GM12878 (cell line): ENCODE data around the gene IL31. TPM values are rescaled to one million over a fixed set of nuclear protein-coding genes. Genes with fewer than 3 reads are reported as not detected.
"Not testable (repeated sequence)": the region's sequence is repeated elsewhere in the genome, so short reads cannot be mapped to it uniquely, and the experiment has no call there.

ENCODE experiments used
- ATAC-seq: fragments of 200-7000 bp; cut with Tn5 transposase; 3 replicates; pipeline ENCODE4 v1.9.1; 2020; ENCODE audit warnings: mild to moderate bottlenecking, moderate library complexity
- BruUV-seq: library from RNA; stranded (reverse); fragments of 400-500 nt; replicated peaks from 2 replicates; lab custom pipeline; 2021; lab: Mats Ljungman, UMichigan
- CTCF ChIA-PET: fragments of 300-600 bp; sonication (Branson Sonifier 250); formaldehyde crosslinking; extraction: SDS; loops from one replicate; lab custom pipeline; 2021; ENCODE audit warnings: inconsistent platforms; lab: Yijun Ruan, JAX
- POLR2A ChIA-PET: fragments of 350-600 bp; formaldehyde crosslinking; extraction: SDS; loops from one replicate; lab custom pipeline; 2021; ENCODE audit warnings: inconsistent platforms; lab: Charles Lee
- RAD21 ChIA-PET: fragments of 300-600 bp; sonication (Branson Sonifier 250); formaldehyde crosslinking; loops from one replicate; lab custom pipeline; 2023; ENCODE audit warnings: antibody characterized with exemption; ENCODE audit not compliant: unreplicated experiment; lab: Charles Lee
- SMC1A ChIA-PET: fragments of 300-600 bp; sonication (Branson Sonifier 250); formaldehyde crosslinking; loops from one replicate; lab custom pipeline; 2023; ENCODE audit not compliant: unreplicated experiment, uncharacterized antibody; lab: Charles Lee
- DNase-seq: peaks from one replicate; pipeline ENCODE4 v3.0.0-alpha.2; 2011; ENCODE audit warnings: low read depth, low spot score
- FAIRE-seq: peaks from 3 replicates; lab custom pipeline; 2011; peaks lifted over from hg19 to GRCh38; lab: Jason Lieb, UNC
- H2AFZ ChIP-seq: 2 replicates; pipeline ENCODE4 v1.6.0; 2011; ENCODE audit warnings: low read depth, low read length, control low read depth; ENCODE audit not compliant: control insufficient read depth
- H3K27ac ChIP-seq: 2 replicates; pipeline ENCODE4 v1.5.1; 2011; ENCODE audit warnings: control low read depth; ENCODE audit not compliant: control insufficient read depth, insufficient read depth
- H3K27me3 ChIP-seq, 2 experiments: replicated peaks in 1 of 2; 2 replicates each; pipeline versions ENCODE4 v1.6.0 to v1.6.1; 2011; ENCODE audit warnings: low read length in 1 of 2; ENCODE audit not compliant: control insufficient read depth in 2 of 2, insufficient read depth in 2 of 2
- H3K36me3 ChIP-seq, 2 experiments: 2 replicates each; pipeline ENCODE4 v1.5.1; 2011; ENCODE audit warnings: low read length in 1 of 2; ENCODE audit not compliant: control insufficient read depth in 2 of 2, insufficient read depth in 2 of 2
- H3K4me1 ChIP-seq: 2 replicates; pipeline ENCODE4 v1.6.1; 2011; ENCODE audit warnings: mild to moderate bottlenecking, low read length, moderate library complexity, mixed read lengths; ENCODE audit not compliant: control insufficient read depth, insufficient read depth
- H3K4me2 ChIP-seq: 2 replicates; pipeline ENCODE4 v1.6.0; 2011; ENCODE audit warnings: control low read depth; ENCODE audit not compliant: control insufficient read depth, insufficient read depth
- H3K4me3 ChIP-seq: fragments of 200-600 bp; sonication (generic); 2 replicates; pipeline ENCODE4 v1.5.1; 2016
- H3K79me2 ChIP-seq: 2 replicates; pipeline ENCODE4 v1.6.0; 2011; ENCODE audit warnings: low read length; ENCODE audit not compliant: control insufficient read depth, insufficient read depth
- H3K9ac ChIP-seq: 2 replicates; pipeline ENCODE4 v1.8.0; 2011; ENCODE audit warnings: low read length, control low read depth, mixed read lengths; ENCODE audit not compliant: control insufficient read depth, insufficient read depth
- H3K9me3 ChIP-seq: replicated peaks from 3 replicates; pipeline ENCODE4 v1.5.1; 2011; ENCODE audit warnings: mild to moderate bottlenecking, low read length; ENCODE audit not compliant: control insufficient read depth, insufficient read depth
- H4K20me1 ChIP-seq: 2 replicates; pipeline ENCODE4 v1.6.0; 2011; ENCODE audit not compliant: control insufficient read depth, insufficient read depth
- CHD4 ChIP-seq: fragments of 200-600 bp; sonication (generic); IDR thresholded peaks from 2 replicates; pipeline ENCODE4 v1.6.1; 2016; ENCODE audit warnings: mild to moderate bottlenecking
- HDAC6 ChIP-seq: fragments of 200-600 bp; sonication (generic); IDR thresholded peaks from one replicate; pipeline ENCODE4 v1.8.0; 2017; ENCODE audit warnings: antibody characterized with exemption; ENCODE audit not compliant: unreplicated experiment
- MXI1 ChIP-seq: fragments of 150-350 bp; IDR thresholded peaks from 2 replicates; pipeline ENCODE4 v1.6.1; 2011; ENCODE audit warnings: low read depth, mild to moderate bottlenecking, inconsistent platforms, low read length, improper control_type of control experiment
- RAD51 ChIP-seq: fragments of 450-650 bp; IDR thresholded peaks from 2 replicates; pipeline ENCODE4 v1.6.1; 2016; ENCODE audit warnings: moderate library complexity, mild to moderate bottlenecking, inconsistent platforms
- WGBS: methylation state at CpG from one replicate; pipeline ENCODE4 v1.1.6; 2016; ENCODE audit warnings: low lambda C conversion rate; ENCODE audit not compliant: insufficient replicate concordance, insufficient coverage; ENCODE audit errors: missing lambda C conversion rate; 5-methylcytosine and 5-hydroxymethylcytosine counted together
- in situ Hi-C: fragments of 300-500 bp; cut with MboI; formaldehyde crosslinking; loops from 9 replicates; pipeline ENCODE4 v1.14.3; 2018; ENCODE audit warnings: mixed read lengths
- intact Hi-C: fragments of 100-400 bp; cut with micrococcal nuclease; formaldehyde crosslinking; loops from one replicate; pipeline ENCODE4 v1.14.2; 2022; ENCODE audit not compliant: unreplicated experiment
- polyA plus RNA-seq, 11 experiments: library from polyadenylated mRNA; depleted of rRNA in 4 of 11; unstranded in 6 of 11; stranded (reverse) in 5 of 11; fragments of >200 nt; fragmentation: Nextera tagmentation in 4 of 11; fragmentation: Illumina TruSeq in 1 of 11; extraction: Ambion mirVana in 4 of 11; extraction: Trizol in 1 of 11; gene quantifications; 1 replicate in 1 of 11; 2 replicates in 10 of 11; pipeline versions ENCODE4 v1.2.1 to v1.2.3, GENCODE V29; 2011 to 2016; ENCODE audit warnings: inconsistent platforms in 2 of 11, missing spikeins in 2 of 11, low read depth in 1 of 11
- total RNA-seq, 4 experiments: library from RNA; depleted of rRNA in 3 of 4; stranded (reverse); fragments of >200 nt in 3 of 4; fragmentation: Illumina TruSeq in 1 of 4; extraction: Trizol in 1 of 4; gene quantifications; 2 replicates each; pipeline versions ENCODE4 v1.2.1 to v1.2.3, GENCODE V29; 2013 to 2021
- TF ChIP-seq, protein P1 (sequence below): fragments of 450-650 bp; IDR thresholded peaks from 2 replicates; pipeline ENCODE4 v1.6.1; 2016; ENCODE audit warnings: mild to moderate bottlenecking
- TF ChIP-seq, protein P2 (sequence below): IDR thresholded peaks from 2 replicates; pipeline ENCODE4 v1.6.1; 2011; ENCODE audit warnings: low read depth, low read length, improper control_type of control experiment, borderline replicate concordance

IL31 gene
- total and polyA plus RNA-seq, 10 of the 15 experiments (the other 5 are each of a cell fraction or from before 2014, with no cell fraction given) = not detected

DNA sequence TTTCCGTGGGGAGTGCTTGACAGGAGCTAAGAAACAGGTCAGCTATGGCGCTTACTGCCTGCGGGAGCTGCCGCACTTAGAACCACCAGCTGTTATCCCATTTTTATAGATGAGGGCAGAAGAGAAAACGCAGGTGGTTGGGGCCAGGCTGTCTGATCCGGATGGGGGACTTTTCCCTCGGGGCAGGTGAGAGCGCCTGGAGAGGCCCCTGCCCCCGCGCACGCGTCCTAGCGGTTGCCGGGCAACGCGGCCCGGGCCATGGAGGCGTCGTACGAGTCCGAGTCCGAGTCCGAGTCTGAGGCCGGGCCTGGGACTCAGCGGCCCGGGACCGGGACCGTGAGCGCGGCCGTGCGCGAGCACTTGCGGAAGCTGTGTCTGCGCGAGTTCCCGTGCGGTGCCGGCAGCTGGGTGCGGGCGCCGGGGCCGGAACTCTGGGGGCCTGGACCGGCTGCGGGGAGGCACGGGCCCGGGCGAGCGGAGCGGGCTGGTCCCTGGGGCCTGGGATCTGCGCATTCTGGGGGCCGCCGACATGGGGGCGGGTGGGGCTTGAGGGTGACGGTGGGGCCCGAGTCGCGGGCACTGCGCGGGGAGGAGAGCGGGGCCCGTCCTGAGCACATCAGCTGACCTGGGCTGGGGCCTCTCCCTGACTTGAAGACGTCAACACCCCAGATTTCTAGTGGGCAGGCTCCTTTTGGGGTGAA is 9.0 kb upstream of the IL31 start, which contains the start of gene LRRC43 (continued):
- TF ChIP-seq, protein P1, sequence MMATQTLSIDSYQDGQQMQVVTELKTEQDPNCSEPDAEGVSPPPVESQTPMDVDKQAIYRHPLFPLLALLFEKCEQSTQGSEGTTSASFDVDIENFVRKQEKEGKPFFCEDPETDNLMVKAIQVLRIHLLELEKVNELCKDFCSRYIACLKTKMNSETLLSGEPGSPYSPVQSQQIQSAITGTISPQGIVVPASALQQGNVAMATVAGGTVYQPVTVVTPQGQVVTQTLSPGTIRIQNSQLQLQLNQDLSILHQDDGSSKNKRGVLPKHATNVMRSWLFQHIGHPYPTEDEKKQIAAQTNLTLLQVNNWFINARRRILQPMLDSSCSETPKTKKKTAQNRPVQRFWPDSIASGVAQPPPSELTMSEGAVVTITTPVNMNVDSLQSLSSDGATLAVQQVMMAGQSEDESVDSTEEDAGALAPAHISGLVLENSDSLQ = no peak
- TF ChIP-seq CHD4 (no peak), RAD51 (no peak), HDAC6 (no peak), MXI1 (no peak)
- TF ChIP-seq, protein P2, sequence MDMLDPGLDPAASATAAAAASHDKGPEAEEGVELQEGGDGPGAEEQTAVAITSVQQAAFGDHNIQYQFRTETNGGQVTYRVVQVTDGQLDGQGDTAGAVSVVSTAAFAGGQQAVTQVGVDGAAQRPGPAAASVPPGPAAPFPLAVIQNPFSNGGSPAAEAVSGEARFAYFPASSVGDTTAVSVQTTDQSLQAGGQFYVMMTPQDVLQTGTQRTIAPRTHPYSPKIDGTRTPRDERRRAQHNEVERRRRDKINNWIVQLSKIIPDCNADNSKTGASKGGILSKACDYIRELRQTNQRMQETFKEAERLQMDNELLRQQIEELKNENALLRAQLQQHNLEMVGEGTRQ = no peak

DNA sequence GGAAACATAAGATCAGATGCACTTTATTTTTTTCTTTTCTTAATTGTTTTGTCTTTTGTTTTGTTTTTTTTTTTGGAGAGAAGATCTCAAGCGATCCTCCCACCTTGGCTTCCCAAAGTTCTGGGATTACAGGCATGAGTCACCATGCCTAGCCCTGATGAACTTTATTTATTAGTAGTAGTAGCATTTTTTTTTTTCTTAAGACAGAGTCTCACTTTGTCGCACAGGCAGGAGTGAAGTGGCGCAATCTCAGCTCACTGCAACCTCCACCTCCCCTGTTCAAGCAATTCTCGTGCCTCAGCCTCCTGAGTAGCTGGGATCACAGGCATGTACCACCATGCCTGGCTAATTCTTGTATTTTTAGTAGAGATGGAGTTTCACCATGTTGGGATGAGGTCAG is 2.5 kb upstream of the IL31 start:
- ATAC-seq, DNase-seq, H2AFZ ChIP-seq, RAD21 ChIA-PET, FAIRE-seq, in situ Hi-C loops, H3K4me3 ChIP-seq, H4K20me1 ChIP-seq, H3K9ac ChIP-seq, H3K27me3 ChIP-seq, H3K4me1 ChIP-seq, H3K36me3 ChIP-seq, H3K9me3 ChIP-seq, H3K79me2 ChIP-seq, H3K27ac ChIP-seq, BruUV-seq, H3K4me2 ChIP-seq, CTCF ChIA-PET, intact Hi-C loops: not testable (repeated sequence)
- POLR2A ChIA-PET = interaction anchor here (0.5 kb wide), 1 partner anchor 20 kb away, joined by 4 read pairs; no protein-coding TSS in a partner anchor
- SMC1A ChIA-PET = interaction anchor here (1.2 kb wide), 1 partner anchor 9 kb away, joined by 3 read pairs; no protein-coding TSS in a partner anchor
- WGBS = 48% methylated on average over 4 of the region's 4 CpGs
